SK-N-SH (cell line): ENCODE measurements around the gene SKI. TPM values are rescaled to one million over a fixed set of nuclear protein-coding genes. Genes with fewer than 3 reads are reported as not detected.
A peak's percentile ranks its signal among the peaks of the same experiment; 100 is the strongest.

Experiments used
- CTCF ChIA-PET: fragments of 300-600, 350-600 bp; formaldehyde crosslinking; extraction: SDS; loops from one replicate; lab custom pipeline; 2021; lab: Yijun Ruan, JAX
- POLR2A ChIA-PET: fragments of 350-600 bp; sonication (Branson Sonifier 250); formaldehyde crosslinking; extraction: SDS; loops from one replicate; lab custom pipeline; 2020; ENCODE audit warnings: antibody characterized with exemption, inconsistent platforms; lab: Yijun Ruan, JAX
- DNase-seq: peaks from one replicate; pipeline ENCODE4 v3.0.0; 2012
- H2AFZ ChIP-seq: fragments of 200-600 bp; sonication (generic); 2 replicates; pipeline ENCODE4 v1.8.1; 2016; ENCODE audit warnings: antibody characterized with exemption, mild to moderate bottlenecking, low read depth
- H3F3A ChIP-seq: fragments of 200-600 bp; sonication (generic); replicated peaks from 2 replicates; pipeline ENCODE3; 2016; ENCODE audit warnings: antibody characterized with exemption, mild to moderate bottlenecking; ENCODE audit not compliant: insufficient read depth
- H3K27ac ChIP-seq, 2 experiments: fragments of 200-500 bp in 1 of 2; fragments of 200-600 bp in 1 of 2; sonication (Bioruptor generic) in 1 of 2; sonication (generic), shearing (Covaris generic) in 1 of 2; 2 replicates each; pipeline versions ENCODE4 v1.5.1 to v1.6.1; 2014 to 2016; ENCODE audit warnings: low read depth in 2 of 2, inconsistent platforms in 1 of 2, low read length in 1 of 2, mild to moderate bottlenecking in 1 of 2, mixed read lengths in 1 of 2
- H3K27me3 ChIP-seq: fragments of 200-600 bp; sonication (generic), shearing (Covaris generic); 2 replicates; pipeline ENCODE4 v1.6.1; 2016; ENCODE audit warnings: mixed run types; ENCODE audit not compliant: insufficient read depth
- H3K36me3 ChIP-seq, 2 experiments: fragments of 200-500 bp in 1 of 2; fragments of 200-600 bp in 1 of 2; sonication (Bioruptor generic) in 1 of 2; sonication (generic) in 1 of 2; replicated peaks in 1 of 2; 2 replicates each; pipeline versions ENCODE3 to v1.5.1; 2014 to 2016; ENCODE audit warnings: low read length in 1 of 2, mild to moderate bottlenecking in 1 of 2; ENCODE audit not compliant: insufficient read depth in 2 of 2, control insufficient read depth in 1 of 2
- H3K4me1 ChIP-seq, 2 experiments: fragments of 200-500 bp in 1 of 2; fragments of 200-600 bp in 1 of 2; sonication (Bioruptor generic) in 1 of 2; sonication (generic), shearing (Covaris generic) in 1 of 2; 2 replicates each; pipeline versions ENCODE4 v1.5.1 to v1.6.1; 2014 to 2016; ENCODE audit warnings: low read depth in 1 of 2, low read length in 1 of 2, mixed run types in 1 of 2; ENCODE audit not compliant: insufficient read depth in 2 of 2, control insufficient read depth in 1 of 2
- H3K4me2 ChIP-seq: fragments of 200-600 bp; sonication (generic), shearing (Covaris generic); 2 replicates; pipeline ENCODE4 v1.6.1; 2017; ENCODE audit warnings: mixed run types
- H3K4me3 ChIP-seq, 2 experiments: fragments of 200-500 bp in 1 of 2; fragments of 200-600 bp in 1 of 2; sonication (Bioruptor generic) in 1 of 2; sonication (generic), shearing (Covaris generic) in 1 of 2; 2 replicates each; pipeline versions ENCODE4 v1.5.1 to v1.8.1; 2014 to 2016; ENCODE audit warnings: low read depth in 2 of 2, inconsistent platforms in 1 of 2, low read length in 1 of 2, mild to moderate bottlenecking in 1 of 2, mixed read lengths in 1 of 2, moderate library complexity in 1 of 2
- H3K79me2 ChIP-seq: fragments of 200-600 bp; sonication (generic); 2 replicates; pipeline ENCODE4 v1.8.1; 2017; ENCODE audit warnings: mild to moderate bottlenecking; ENCODE audit not compliant: insufficient read depth
- H3K9ac ChIP-seq: fragments of 200-600 bp; sonication (generic); 2 replicates; pipeline ENCODE4 v1.6.1; 2017; ENCODE audit warnings: mixed run types
- H3K9me2 ChIP-seq: fragments of 200-600 bp; sonication (generic); 2 replicates; pipeline ENCODE4 v1.6.1; 2017; ENCODE audit warnings: mixed run types
- H3K9me3 ChIP-seq: fragments of 200-600 bp; sonication (generic); 2 replicates; pipeline ENCODE4 v1.6.1; 2017; ENCODE audit warnings: mixed run types, mild to moderate bottlenecking, moderate library complexity
- H4K20me1 ChIP-seq: fragments of 200-600 bp; sonication (generic); 2 replicates; pipeline ENCODE4 v1.6.1; 2017; ENCODE audit warnings: mild to moderate bottlenecking, mixed run types; ENCODE audit not compliant: insufficient read depth
- CTCF ChIP-seq: fragments of 200-600 bp; sonication (generic); IDR thresholded peaks from 2 replicates; pipeline ENCODE4 v1.6.1; 2017; ENCODE audit warnings: antibody characterized with exemption, mild to moderate bottlenecking, moderate library complexity
- GABPA ChIP-seq: IDR thresholded peaks from 2 replicates; pipeline ENCODE4 v1.4.0; 2012; ENCODE audit warnings: low read depth, mild to moderate bottlenecking
- MAX ChIP-seq: IDR thresholded peaks from 2 replicates; pipeline ENCODE4 v1.4.0; 2012; ENCODE audit warnings: low read depth
- MXI1 ChIP-seq: IDR thresholded peaks from 2 replicates; pipeline ENCODE4 v1.6.1; 2012; ENCODE audit warnings: mild to moderate bottlenecking, low read depth, low read length, improper control_type of control experiment
- RXRA ChIP-seq: IDR thresholded peaks from 2 replicates; pipeline ENCODE4 v1.4.0; 2012; ENCODE audit warnings: low read depth, mild to moderate bottlenecking, borderline replicate concordance
- TAF1 ChIP-seq: IDR thresholded peaks from 2 replicates; pipeline ENCODE4 v1.6.1; 2012; ENCODE audit warnings: low read depth, mild to moderate bottlenecking, low read length, moderate library complexity, borderline replicate concordance
- whole genome bisulfite sequencing: methylation state at CpG from one replicate; pipeline ENCODE4 v1.1.6; 2017; ENCODE audit warnings: low lambda C conversion rate; 5-methylcytosine and 5-hydroxymethylcytosine counted together
- polyA plus RNA-seq, 3 experiments: library from polyadenylated mRNA; depleted of rRNA; stranded (reverse); fragments of >200 nt; gene quantifications; 2 replicates each; pipeline ENCODE4 v1.2.3, GENCODE V29; 2012

Gene SKI
- polyA plus RNA-seq, 1 of the 3 experiments (the other 2 are of a cell fraction) = 7.2 TPM

GRCh38 chr1:2229037-2229864 is 1.1 kb downstream of the SKI start:
- no peaks in the 10 kb centered on the region for H3K9me2 ChIP-seq
- peaks cover 0 to 54% of the 10 kb centered on the region in 2 experiments; a peak in 2 of 4 replicates for H3K4me1 ChIP-seq
- H3K4me3 ChIP-seq = peak overlapping the region; percentile 65 to 71
- H3K27me3 ChIP-seq = no peaks in the 10 kb centered on the region
- no peaks in the 10 kb centered on the region for H3K9me3 ChIP-seq
- H3F3A ChIP-seq = no peaks in the 10 kb centered on the region
- TF ChIP-seq CTCF (peak; percentile 15; the same call in 1 of the 2 replicates), MAX (peak; percentile 70), MXI1 (peak; percentile 43; the same call in 1 of the 2 replicates), RXRA (no peak)
- H3K79me2 ChIP-seq = peaks cover 60% of the 10 kb centered on the region
- WGBS = 4% methylated on average over 15 of the region's 77 CpGs
- peak overlapping the region; percentile 68; the same call in 1 of the 2 replicates for H3K9ac ChIP-seq
- peak overlapping the region; percentile 96 for H3K4me2 ChIP-seq
- no peak overlapping the region for H2AFZ ChIP-seq
- peak overlapping the region; percentile 50 to 56; a peak in 3 of 4 replicates for H3K27ac ChIP-seq
- DNase-seq = peak; percentile 72
- H3K36me3 ChIP-seq = no peaks in the 10 kb centered on the region
- peaks cover 55% of the 10 kb centered on the region for H4K20me1 ChIP-seq
- ChIA-PET POLR2A (interaction anchor here (0.7 to 1.7 kb wide), 6 partner anchors 12 to 162 kb away, joined by 3 to 4 read pairs (median 3); partner anchors contain the start of genes MORN1 and RER1), CTCF (interaction anchor here (0.8 to 9.4 kb wide), 13 partner anchors 11 to 153 kb away, joined by 3 to 47 read pairs (median 4); partner anchors contain the start of gene FAAP20)

- Histone ChIP-seq H4K20me1 (peaks cover 64% of the 10 kb centered on the region), H3K27ac (peak overlapping the region; percentile 50 to 56; a peak in 3 of 4 replicates), H3K4me1 (peaks cover 0 to 58% of the 10 kb centered on the region in 2 experiments; a peak in 2 of 4 replicates), H3K9me3 (no peaks in the 10 kb centered on the region)
- DNase-seq = peak; percentile 72
- TF ChIP-seq MXI1 (0 out of 2 replicates have a peak, but pooled peaks have one; percentile 24), GABPA (no peak), RXRA (no peak), MAX (peak; percentile 49), CTCF (no peak), TAF1 (no peak)
- TF ChIP-seq, all 33 proteins: peak for 2
- Histone ChIP-seq H3K79me2 (peaks cover 69% of the 10 kb centered on the region), H3F3A (no peaks in the 10 kb centered on the region), H3K9ac (peak overlapping the region; percentile 68), H3K4me2 (peak overlapping the region; percentile 96), H3K4me3 (peak overlapping the region; percentile 65 to 71), H3K9me2 (no peaks in the 10 kb centered on the region), H3K36me3 (no peaks in the 10 kb centered on the region), H3K27me3 (no peaks in the 10 kb centered on the region), H2AFZ (no peak overlapping the region)
- POLR2A ChIA-PET = interaction anchor here (1.1 to 1.7 kb wide), 3 partner anchors 11 to 86 kb away, joined by 3 to 4 read pairs (median 3); no protein-coding TSS in a partner anchor
- WGBS = 46% methylated on average over 6 of the region's 32 CpGs
- CTCF ChIA-PET = interaction anchor here (0.8 to 9.4 kb wide), 8 partner anchors 10 to 153 kb away, joined by 3 to 47 read pairs (median 6); partner anchors contain the start of gene FAAP20
Observed at GRCh38 chr1:2229911-2230731, 2.0 kb downstream of the SKI start.
